Small intestine (tissue), 16 donors: Measurements from ENCODE around the gene LHFPL6. TPM values are rescaled to one million over a fixed set of nuclear protein-coding genes. Genes with fewer than 3 reads are reported as not detected.

Experiments used
- DNase-seq, 2 donors: peaks; one replicate each; pipeline versions ENCODE4 v3.0.0 to v3.0.0-alpha.2; 2013
- FAIRE-seq: peaks from 2 replicates; lab custom pipeline; 2012; peaks lifted over from hg19 to GRCh38; lab: Jason Lieb, UNC
- H3K27ac ChIP-seq, 3 donors: one replicate each; pipeline ENCODE4 v1.5.1; 2013; ENCODE audit warnings: low read length in 2 of 3, mild to moderate bottlenecking in 2 of 3, control low read depth in 1 of 3, inconsistent platforms in 1 of 3, low read depth in 1 of 3, moderate library complexity in 1 of 3
- H3K27me3 ChIP-seq, 3 donors: one replicate each; pipeline ENCODE4 v1.6.1; 2013; ENCODE audit warnings: low read length in 3 of 3, inconsistent platforms in 1 of 3; ENCODE audit not compliant: control insufficient read depth in 3 of 3, insufficient read depth in 3 of 3
- H3K36me3 ChIP-seq, 3 donors: one replicate each; pipeline ENCODE4 v1.6.1; 2013; ENCODE audit warnings: low read length in 3 of 3, inconsistent platforms in 1 of 3, low read depth in 1 of 3, mild to moderate bottlenecking in 1 of 3, moderate library complexity in 1 of 3; ENCODE audit not compliant: control insufficient read depth in 3 of 3, insufficient read depth in 2 of 3
- H3K4me1 ChIP-seq, 3 donors: one replicate each; pipeline ENCODE4 v1.6.1; 2013; ENCODE audit warnings: low read length in 2 of 3, inconsistent platforms in 1 of 3, low read depth in 1 of 3, mild to moderate bottlenecking in 1 of 3, moderate library complexity in 1 of 3; ENCODE audit not compliant: control insufficient read depth in 3 of 3, insufficient read depth in 2 of 3
- H3K4me3 ChIP-seq, 3 donors: one replicate each; pipeline ENCODE4 v1.5.1; 2013; ENCODE audit warnings: low read length in 3 of 3, control low read depth in 1 of 3, inconsistent platforms in 1 of 3, low read depth in 1 of 3, mild to moderate bottlenecking in 1 of 3, moderate library complexity in 1 of 3
- H3K9me3 ChIP-seq, 2 donors: one replicate each; pipeline ENCODE4 v1.6.1; 2013; ENCODE audit warnings: low read depth in 1 of 2, low read length in 1 of 2; ENCODE audit not compliant: control insufficient read depth in 2 of 2, insufficient read depth in 1 of 2
- WGBS, 3 donors: extraction: QIAGEN DNeasy Blood & Tissue Kit; methylation state at CpG; one replicate each; pipeline ENCODE4 v1.1.7; 2013; 5-methylcytosine and 5-hydroxymethylcytosine counted together
- long read RNA-seq, 10 donors: transcript quantifications; one replicate each; lab custom pipeline, GENCODE V29; 2026
- polyA plus RNA-seq, 4 donors: library from polyadenylated mRNA; stranded (reverse) in 3 of 4; unstranded in 1 of 4; fragments of 200-250 nt in 3 of 4; fragments of 120-200 nt in 1 of 4; gene quantifications; one replicate each; pipeline versions ENCODE4 v1.2.1 to v1.2.3, GENCODE V29; 2013
- donor health status: healthy with polysubstance abuse.
- donor health status: control.
- donor health status: control.
- donor health status: Bipolar disorder and iron deficiency.
- donor health status: healthy.

Gene LHFPL6
- polyA plus RNA-seq: 10 to 100 TPM in 1 of 4 donors, 1 to 10 TPM in 2, under 1 TPM in 1; 0.22 to 19.9 (median 5.1) TPM
- long read RNA-seq, donor 1: 0 reads
- long read RNA-seq, donor 2: 0 reads
- long read RNA-seq, donor 3, partial matches to known transcripts: 13 of 13 reads
- long read RNA-seq, donor 3, other reads (novel, unspliced or antisense): 0 of 13 reads
- long read RNA-seq, donor 4: 0 reads
- long read RNA-seq, donor 5: 0 reads
- long read RNA-seq, donor 6, partial matches to known transcripts: 6 of 6 reads
- long read RNA-seq, donor 6, other reads (novel, unspliced or antisense): 0 of 6 reads
- long read RNA-seq, donor 7: 0 reads
- long read RNA-seq, donor 8, partial matches to known transcripts: 13 of 13 reads
- long read RNA-seq, donor 8, other reads (novel, unspliced or antisense): 0 of 13 reads
- long read RNA-seq, donor 9: 0 reads
- long read RNA-seq, donor 10, partial matches to known transcripts: 21 of 21 reads
- long read RNA-seq, donor 10, other reads (novel, unspliced or antisense): 0 of 21 reads

DNA sequence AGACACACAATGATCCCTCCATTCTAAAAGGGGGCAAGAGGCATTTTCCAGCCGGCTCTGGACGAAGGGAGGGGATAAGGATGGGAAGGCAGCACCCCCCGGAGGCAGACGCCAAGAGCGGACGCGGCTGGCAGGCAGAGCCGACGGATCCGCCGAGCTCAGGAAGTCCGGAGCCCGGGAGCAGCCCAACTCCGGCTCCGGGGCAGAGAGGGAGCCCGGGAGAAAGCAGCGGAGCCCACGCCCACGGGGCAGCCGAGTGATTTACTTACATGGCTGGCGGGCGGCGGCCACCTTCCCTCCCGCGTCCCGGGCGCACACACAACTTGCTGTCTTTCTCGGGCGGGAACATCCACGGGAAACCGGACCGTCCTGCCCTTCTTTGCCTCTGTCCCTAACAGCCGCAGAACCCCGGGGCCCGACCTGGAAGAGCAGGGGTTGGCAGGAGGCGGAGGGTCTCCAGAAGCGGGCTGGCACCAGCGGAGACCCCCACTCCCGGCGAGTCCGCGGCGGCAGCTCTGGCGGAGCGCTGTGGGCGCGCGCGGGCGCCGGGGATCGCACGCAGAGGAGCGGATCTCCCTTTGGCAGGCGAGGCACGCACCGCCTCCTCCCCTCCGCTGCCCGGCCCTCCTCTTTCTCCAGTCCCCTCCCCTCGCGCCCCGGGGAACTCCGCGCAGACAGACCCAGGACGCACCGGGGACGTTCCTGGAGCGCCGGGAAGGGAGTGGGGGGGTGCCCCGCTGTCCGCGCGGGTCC lies at the start of gene LHFPL6:
TSS of gene LHFPL6 (minus strand) at position 580 of the 753 bp plus-strand sequence.
- FAIRE-seq (no peak), DNase-seq (peak; percentile 25 to 71)
- WGBS, 3 donors: 0 to 1% (median 0%) methylated on average over 49 to 73 of the region's 73 CpGs
- Histone ChIP-seq H3K27me3 (peaks cover 0 to 29% (median 11%) of the 10 kb centered on the region in 3 donors), H3K9me3 (no peaks in the 10 kb centered on the region), H3K36me3 (no peaks in the 10 kb centered on the region), H3K4me3 (peak within 1 kb of the TSS; percentile 19 to 78 (median 54)), H3K27ac (peak within 1 kb of the TSS; percentile 24 to 76 (median 53)), H3K4me1 (peaks cover 0 to 6% (median 3%) of the 10 kb centered on the region in 3 donors)

DNA sequence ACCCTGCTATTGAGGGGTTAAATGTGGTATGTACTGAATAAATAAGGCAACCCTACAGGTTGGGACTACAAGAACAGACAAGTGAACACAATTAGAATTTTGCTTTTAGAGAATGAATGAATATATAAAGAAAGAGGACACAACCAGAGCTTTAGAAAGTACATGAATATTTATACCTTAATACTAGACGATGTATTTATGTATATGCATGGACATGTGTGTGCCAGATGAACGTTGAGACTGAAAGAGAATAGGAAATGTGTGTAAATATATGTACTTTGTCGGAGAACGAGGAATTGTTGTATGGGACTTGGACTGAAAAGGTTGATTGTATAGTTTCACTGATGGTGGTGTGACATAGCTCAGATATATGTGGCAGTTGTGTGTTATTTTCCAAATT lies 43.1 kb upstream of the LHFPL6 start:
- Histone ChIP-seq H3K27me3 (peaks cover 0 to 2% (median 0%) of the 10 kb centered on the region in 3 donors), H3K9me3 (no peaks in the 10 kb centered on the region), H3K4me1 (no peaks in the 10 kb centered on the region), H3K4me3 (no peak overlapping the region), H3K36me3 (no peaks in the 10 kb centered on the region), H3K27ac (no peak overlapping the region)
- DNase-seq: no peak
- no peak for FAIRE-seq
- WGBS, 3 donors: 78 to 85% (median 81%) methylated on average over 4 of the region's 4 CpGs

DNA sequence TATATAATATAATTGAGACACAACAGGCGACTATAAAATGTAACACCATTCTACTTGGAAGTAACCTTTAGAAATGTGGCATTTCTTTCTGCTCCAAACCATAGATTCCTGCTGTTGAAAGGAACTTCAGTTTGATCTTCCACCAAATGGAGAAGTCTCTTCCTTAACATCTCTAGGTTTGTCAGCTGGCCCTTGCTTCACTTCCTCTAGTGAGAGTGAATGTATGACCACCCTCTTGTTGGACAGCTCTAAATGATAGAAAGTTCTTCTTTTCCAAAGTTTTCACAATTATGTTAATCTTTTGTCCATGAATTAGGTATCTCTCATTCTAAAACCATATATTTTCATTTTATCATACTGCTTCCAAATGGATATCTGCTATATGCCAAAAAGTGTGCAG lies 38.7 kb upstream of the LHFPL6 start:
- Histone ChIP-seq H3K27me3 (peaks cover 0 to 1% (median 0%) of the 10 kb centered on the region in 3 donors), H3K4me1 (no peaks in the 10 kb centered on the region), H3K4me3 (no peak overlapping the region), H3K36me3 (no peaks in the 10 kb centered on the region), H3K9me3 (peaks cover 0 to 5% of the 10 kb centered on the region in 2 donors), H3K27ac (no peak overlapping the region)
- FAIRE-seq (no peak), DNase-seq (no peak)
- 79 to 81% (median 81%) methylated on average over 1 of the region's 1 CpG for whole genome bisulfite sequencing, 3 donors

DNA sequence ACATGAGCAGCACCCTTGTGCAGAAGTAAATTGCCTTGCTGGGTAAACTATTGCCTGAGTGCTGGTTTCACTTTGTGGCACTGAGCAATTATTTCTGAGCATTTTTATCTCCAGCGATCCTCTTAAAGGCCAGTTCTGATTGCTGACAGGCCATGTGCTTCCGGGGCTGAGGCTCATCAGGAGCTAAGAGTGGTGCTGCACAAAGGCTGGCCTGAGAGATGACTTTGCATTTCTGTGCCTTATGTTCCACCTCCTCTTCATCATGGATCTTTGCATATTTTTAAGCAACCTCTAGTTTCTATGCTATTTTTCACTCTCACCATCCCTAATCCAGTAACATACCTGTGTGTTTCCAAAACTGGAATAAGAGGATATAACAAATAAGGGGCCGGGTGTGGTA lies 34.9 kb upstream of the LHFPL6 start:
- H3K27ac ChIP-seq: no peak overlapping the region
- H3K4me3 ChIP-seq: no peak overlapping the region
- WGBS, 3 donors: 85 to 92% (median 88%) methylated on average over 3 of the region's 3 CpGs
- no peaks in the 10 kb centered on the region for H3K4me1 ChIP-seq
- FAIRE-seq (no peak), DNase-seq (no peak)
- H3K9me3 ChIP-seq: peaks cover 0 to 5% of the 10 kb centered on the region in 2 donors
- H3K27me3 ChIP-seq: peaks cover 0 to 1% (median 0%) of the 10 kb centered on the region in 3 donors
- no peaks in the 10 kb centered on the region for H3K36me3 ChIP-seq

DNA sequence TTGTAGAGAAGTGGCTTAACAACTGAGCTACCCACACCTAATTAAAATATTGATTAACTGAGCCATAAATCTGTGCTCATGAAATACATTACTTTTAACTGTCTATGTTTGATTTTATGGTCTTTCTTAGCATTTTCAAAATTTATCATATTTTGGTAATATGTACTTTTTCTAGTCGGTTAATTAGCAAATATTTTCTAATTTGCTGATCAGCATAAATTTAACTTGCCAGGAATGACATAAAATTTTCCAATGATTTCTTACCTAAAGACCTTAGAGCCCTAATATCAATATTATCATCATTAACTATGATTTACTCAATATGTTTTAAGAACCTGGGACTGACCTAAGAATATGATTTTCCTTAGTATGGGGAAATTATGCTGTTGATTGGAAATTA lies 32.6 kb upstream of the LHFPL6 start:
- H3K27me3 ChIP-seq: peaks cover 0 to 4% (median 0%) of the 10 kb centered on the region in 3 donors
- H3K27ac ChIP-seq: no peak overlapping the region
- no peak for DNase-seq
- no peaks in the 10 kb centered on the region for H3K4me1 ChIP-seq
- FAIRE-seq: no peak
- no peaks in the 10 kb centered on the region for H3K36me3 ChIP-seq
- peaks cover 0 to 8% of the 10 kb centered on the region in 2 donors for H3K9me3 ChIP-seq
- WGBS, 3 donors: 77 to 88% (median 88%) methylated on average over 1 of the region's 1 CpG
- H3K4me3 ChIP-seq: no peak overlapping the region

DNA sequence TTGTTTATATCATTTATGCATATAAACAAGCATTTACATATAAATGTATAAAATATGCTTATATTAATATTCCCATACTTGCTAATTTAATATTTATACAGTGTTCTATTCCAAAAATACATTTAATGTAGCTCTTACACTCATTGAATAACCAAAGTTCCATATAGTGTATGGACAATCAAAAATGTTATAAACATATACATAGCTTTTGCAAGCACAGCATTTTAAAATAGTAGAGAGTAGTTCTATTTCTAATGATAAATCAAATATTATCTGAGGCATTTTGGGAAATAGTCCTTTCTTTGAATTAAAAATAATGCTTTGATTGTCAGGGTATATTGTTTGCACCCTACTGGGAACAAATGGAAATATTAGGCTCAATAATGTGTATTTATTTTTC lies 30.0 kb upstream of the LHFPL6 start:
- H3K36me3 ChIP-seq: no peaks in the 10 kb centered on the region
- H3K4me3 ChIP-seq: no peak overlapping the region
- H3K27ac ChIP-seq: no peak overlapping the region
- no peak for DNase-seq
- peaks cover 0 to 10% of the 10 kb centered on the region in 2 donors for H3K9me3 ChIP-seq
- H3K4me1 ChIP-seq: no peaks in the 10 kb centered on the region
- FAIRE-seq: no peak
- peaks cover 0 to 4% (median 0%) of the 10 kb centered on the region in 3 donors for H3K27me3 ChIP-seq

DNA sequence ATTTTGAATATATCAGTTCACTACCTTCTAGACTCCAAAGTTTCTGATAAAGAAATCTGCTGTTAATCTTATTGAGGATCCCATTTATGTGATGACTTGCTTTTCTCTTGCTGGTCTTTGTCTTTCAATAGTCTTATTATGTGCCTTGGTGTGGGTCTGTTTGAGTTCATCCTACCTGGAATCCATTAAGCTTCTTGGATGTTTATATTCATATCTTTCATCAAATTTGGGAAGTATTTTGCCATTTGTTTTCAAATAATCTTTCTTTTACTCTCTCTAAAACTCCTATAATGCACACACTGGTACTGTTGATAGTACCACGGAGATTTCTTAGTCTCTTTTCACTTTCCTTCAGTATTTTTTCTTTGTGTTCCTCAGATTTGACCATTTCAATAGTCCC lies 28.3 kb upstream of the LHFPL6 start:
- Histone ChIP-seq H3K9me3 (peaks cover 0 to 6% of the 10 kb centered on the region in 2 donors), H3K27me3 (peaks cover 0 to 2% (median 0%) of the 10 kb centered on the region in 3 donors), H3K27ac (no peak overlapping the region), H3K36me3 (no peaks in the 10 kb centered on the region), H3K4me1 (no peaks in the 10 kb centered on the region), H3K4me3 (no peak overlapping the region)
- FAIRE-seq: no peak
- 72 to 91% (median 81%) methylated on average over 1 of the region's 1 CpG for WGBS, 3 donors
- DNase-seq: no peak

DNA sequence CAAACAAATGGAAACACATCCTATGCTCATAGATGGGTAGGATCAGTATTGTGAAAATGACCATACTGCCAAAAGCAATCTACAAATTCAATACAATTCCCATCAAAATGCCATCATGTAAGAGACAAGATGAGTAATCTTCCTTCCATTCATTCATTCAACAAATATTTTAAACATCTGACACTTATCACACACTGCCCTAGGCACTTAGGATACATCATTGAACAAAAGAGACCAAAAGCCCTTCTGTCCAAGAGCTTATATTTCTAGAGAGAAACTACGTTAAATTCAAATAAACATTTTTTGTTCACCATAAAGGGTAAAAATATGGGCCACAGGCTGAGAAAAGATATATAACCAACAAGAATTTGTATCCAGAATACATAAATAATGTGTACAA lies 20.5 kb upstream of the LHFPL6 start:
- no peak for DNase-seq
- H3K27ac ChIP-seq: no peak overlapping the region
- 66 to 86% (median 76%) methylated on average over 1 of the region's 1 CpG for WGBS, 3 donors
- no peaks in the 10 kb centered on the region for H3K4me1 ChIP-seq
- no peak overlapping the region for H3K4me3 ChIP-seq
- no peaks in the 10 kb centered on the region for H3K9me3 ChIP-seq
- H3K27me3 ChIP-seq: no peaks in the 10 kb centered on the region
- FAIRE-seq: no peak
- H3K36me3 ChIP-seq: no peaks in the 10 kb centered on the region
